DMS53 treated with DMSO at 0.1 percent for 48 hours (cell line): ENCODE data around the gene SERPINB6.
A peak's percentile ranks its signal among the peaks of the same experiment; 100 is the strongest.
"Not testable (repeated sequence)": the region's sequence is repeated elsewhere in the genome, so short reads cannot be mapped to it uniquely, and the experiment has no call there.

Experiments
- DNase-seq: peaks from one replicate; lab custom pipeline; 2025; ENCODE audit not compliant: unreplicated experiment; lab: John Stamatoyannopoulos, UW

The SERPINB6 gene

GRCh38 chr6:2940010-2940850 is 31.1 kb downstream of the SERPINB6 start:
- DNase-seq = no peak

GRCh38 chr6:2939315-2940009 is 31.9 kb downstream of the SERPINB6 start:
- DNase-seq = no peak

DNA sequence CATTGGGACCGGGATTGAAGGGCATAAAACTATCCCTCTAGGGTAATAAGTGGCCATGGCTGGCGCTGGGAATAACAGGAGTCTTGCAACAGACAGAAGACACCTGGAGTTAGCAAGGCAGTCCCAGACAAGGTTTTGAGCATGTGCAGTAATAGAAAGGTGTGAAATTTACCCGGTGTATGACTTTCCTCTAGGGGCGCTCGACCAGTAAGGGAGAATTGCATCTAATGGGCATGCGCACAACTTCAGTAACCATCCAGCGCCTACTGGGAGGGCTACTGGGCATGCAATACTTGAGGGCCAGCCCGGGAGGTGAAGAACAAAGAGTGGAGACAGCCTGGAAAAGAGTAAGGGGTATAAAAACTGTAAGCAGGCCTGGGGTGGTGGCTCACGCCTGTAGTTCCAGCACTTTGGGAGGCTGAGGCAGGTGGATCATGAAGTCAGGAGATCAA is 32.7 kb downstream of the SERPINB6 start:
- peak; percentile 11 for DNase-seq

GRCh38 chr6:2938004-2938631 is 33.2 kb downstream of the SERPINB6 start:
- no peak for DNase-seq

DNA sequence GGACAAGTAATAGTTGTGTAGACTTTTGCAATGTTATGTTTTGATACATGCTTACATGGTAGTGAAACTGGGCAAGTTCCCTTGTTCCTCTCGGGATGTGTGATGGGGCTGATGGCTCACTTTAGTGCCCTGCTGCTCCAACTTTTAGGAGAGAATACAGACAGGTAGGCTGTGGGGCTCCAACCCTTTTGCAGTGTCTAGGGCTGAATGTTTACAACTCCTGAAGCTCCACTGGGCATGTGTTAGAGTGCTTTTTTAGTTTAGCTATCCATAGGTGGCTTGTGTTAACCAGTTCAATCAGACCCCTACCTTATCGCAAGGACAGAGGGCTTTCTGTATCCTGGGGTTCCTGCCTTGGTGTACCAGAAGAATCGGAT is 33.8 kb downstream of the SERPINB6 start:
- DNase-seq = no peak

GRCh38 chr6:2935566-2936291 is 35.6 kb downstream of the SERPINB6 start:
- no peak for DNase-seq

DNA sequence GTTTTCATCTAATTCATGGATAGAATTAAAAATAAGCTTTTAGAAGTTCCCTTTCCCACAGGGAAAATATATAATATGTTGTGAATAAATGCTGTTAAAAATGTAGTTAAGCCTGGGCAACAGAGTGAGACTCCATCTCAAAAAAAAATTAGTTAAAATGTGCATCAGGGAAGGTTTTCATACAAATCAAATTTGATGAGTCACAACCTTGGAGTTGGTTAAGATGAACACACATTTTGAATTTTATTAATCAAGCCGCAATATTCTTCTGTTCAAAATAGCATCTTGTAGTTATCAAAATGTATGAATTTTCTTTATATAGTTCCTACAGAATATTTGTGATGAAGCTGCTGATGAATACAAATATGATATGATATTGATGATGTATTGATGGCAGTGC is 37.3 kb downstream of the SERPINB6 start:
- DNase-seq = no peak

DNA sequence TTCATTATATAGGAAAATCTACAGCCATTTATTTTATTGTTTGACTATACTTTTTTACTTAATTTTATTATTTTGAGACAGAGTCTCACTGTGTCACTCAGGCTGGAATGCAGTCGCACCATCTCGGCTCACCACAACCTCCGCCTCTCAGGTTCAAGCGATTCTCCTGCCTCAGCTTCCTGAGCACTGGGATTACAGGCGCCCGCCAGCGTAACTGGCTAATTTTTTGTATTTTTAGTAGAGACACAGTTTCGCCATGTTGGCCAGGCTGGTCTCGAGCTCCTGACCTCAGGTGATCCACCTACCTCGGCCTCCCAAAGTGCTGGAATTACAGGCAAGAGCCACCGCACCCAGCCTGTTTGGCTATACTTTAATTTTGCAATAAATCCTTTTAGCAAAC is 38.5 kb downstream of the SERPINB6 start:
- DNase-seq = not testable (repeated sequence)

GRCh38 chr6:2931970-2932748 is 39.2 kb downstream of the SERPINB6 start:
- DNase-seq = peak; percentile 78

DNA sequence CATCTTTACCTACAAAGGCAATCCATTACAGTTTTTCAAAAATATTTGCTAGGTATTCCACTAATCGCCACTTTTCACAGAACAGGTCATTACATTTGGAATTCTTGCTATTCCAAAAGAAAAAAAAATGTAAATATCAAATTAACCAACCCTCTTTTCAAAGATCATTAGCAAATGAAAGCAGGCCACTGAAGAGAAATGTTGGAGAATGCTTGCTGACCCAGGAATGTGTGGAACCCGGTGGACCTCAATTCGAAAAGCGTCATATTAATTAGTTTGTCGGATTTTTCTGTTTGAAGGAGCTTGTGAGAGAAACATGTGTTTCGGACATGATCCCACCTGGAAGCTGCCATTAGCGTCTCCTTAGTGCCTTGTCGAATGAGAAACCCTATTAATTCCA is 40.3 kb downstream of the SERPINB6 start:
- no peak for DNase-seq

DNA sequence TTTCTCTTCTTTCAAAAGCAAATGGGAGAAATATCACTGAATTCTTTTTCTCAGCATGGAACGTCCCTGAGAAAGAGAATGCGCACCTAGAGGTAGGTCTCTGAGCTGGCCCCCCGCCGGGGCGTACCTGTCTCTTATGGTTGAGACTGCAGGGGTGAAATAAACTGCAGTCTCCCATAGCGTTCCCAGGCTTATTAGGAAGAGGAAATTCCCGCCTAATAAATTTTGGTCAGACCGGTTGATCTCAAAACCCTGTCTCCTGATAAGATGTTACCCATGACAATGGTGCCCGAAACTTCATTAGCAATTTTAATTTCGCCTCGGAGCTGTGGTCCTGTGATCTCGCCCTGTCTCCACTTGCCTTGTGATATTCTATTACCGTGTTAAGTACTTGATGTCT is 43.4 kb downstream of the SERPINB6 start:
- DNase-seq = not testable (repeated sequence)

DNA sequence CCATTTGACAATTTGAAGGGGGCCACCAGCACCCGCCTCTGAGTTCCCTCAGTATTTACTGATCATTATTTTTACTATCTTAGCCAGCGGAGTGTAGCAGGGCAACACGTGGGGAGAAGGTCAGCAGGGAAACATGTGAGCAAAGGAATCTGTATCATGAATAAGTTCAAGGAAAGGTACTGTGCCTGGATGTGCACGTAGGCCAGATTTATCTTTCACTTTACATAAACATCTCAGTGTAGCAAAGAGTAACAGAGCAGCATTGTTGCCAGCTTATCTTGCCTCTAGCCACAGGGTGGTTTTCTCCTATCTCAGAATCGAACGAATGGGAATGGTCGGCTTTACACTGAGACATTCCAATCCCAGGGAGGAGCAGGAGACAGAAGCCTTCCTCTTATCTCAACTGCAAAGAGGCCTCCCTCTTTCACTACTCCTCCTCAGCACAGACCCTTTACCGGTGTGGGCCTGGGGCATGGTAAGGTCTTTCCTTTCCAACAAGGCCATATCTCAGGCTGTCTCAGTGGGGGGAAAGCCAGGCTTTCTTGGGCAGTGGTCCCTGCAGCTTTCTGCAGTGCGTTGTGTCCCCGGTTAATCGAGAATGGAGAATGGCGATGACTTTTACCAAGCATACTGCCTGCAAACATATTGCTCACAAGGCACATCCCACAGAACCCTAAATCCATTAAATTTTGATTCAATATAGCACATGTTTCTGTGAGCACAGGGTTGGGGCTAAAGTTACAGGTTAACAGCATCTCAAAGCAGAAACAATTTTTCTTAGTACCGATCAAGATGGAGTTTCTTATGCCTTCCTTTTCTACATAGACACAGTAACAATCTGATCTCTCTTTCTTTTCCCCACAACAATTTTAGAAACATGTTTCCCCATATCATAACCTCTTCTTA is 45.3 kb downstream of the SERPINB6 start:
- DNase-seq = not testable (repeated sequence)

GRCh38 chr6:2921520-2922115 is 49.7 kb downstream of the SERPINB6 start:
- DNase-seq = no peak

DNA sequence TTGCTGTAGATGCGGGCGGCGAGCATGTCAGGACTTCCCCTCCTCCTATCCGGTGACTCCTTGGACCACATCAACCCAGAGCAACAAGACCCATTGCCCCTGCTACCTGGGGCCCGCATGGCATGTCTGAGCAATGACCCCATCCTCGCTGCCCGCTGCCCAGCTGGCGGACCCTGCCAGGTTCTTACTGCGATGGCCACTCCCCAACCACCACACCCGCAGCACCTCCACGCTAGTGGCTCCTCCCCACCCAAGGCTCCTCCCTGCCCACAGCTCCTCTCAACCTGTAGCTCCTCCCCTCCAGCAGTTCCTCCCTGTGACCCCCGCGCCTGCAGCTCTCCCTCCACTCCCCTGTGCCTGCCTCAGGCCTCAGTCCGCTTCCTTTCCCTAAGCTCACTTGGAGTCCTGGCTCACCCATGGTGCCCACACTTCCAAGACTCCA is 50.7 kb downstream of the SERPINB6 start:
- DNase-seq = no peak

DNA sequence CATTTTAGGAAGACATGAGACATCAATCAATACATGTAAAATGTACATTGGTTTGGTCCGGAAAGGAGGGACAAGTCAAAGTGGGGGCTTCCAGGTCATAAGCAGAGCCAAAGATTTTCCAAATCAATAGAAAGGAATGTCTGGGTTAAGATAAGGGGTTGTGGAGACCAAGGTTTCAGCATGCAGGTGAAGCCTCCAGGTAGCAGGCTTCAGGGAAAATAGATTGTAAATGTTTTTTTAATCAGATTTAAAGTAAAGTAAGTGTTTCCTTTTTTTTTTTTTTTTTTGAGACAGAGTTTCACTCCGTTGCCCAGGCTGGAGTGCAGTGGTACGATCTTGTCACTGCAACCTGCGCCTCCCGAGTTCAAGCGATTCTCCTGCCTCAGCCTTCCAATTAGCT is 51.5 kb downstream of the SERPINB6 start:
- no peak for DNase-seq

GRCh38 chr6:2919401-2919800 is 52.0 kb downstream of the SERPINB6 start:
- DNase-seq = no peak

- DNase-seq = no peak
Observed at GRCh38 chr6:2918936-2919335, 52.4 kb downstream of the SERPINB6 start.

- DNase-seq = no peak
Observed at GRCh38 chr6:2917801-2918445, 53.4 kb downstream of the SERPINB6 start.
